Ishikawa (cell line): ENCODE measurements around the gene NECAB2.

Experiments used
- CEBPB ChIP-seq: IDR thresholded peaks from 2 replicates; pipeline ENCODE4 v1.6.1; 2012
- CREB1 ChIP-seq: IDR thresholded peaks from 2 replicates; pipeline ENCODE4 v1.6.1; 2012; ENCODE audit warnings: low read depth
- EP300 ChIP-seq: IDR thresholded peaks from 2 replicates; pipeline ENCODE4 v1.6.1; 2012; ENCODE audit warnings: borderline replicate concordance
- FOXM1 ChIP-seq: IDR thresholded peaks from 2 replicates; pipeline ENCODE4 v1.6.1; 2012; ENCODE audit warnings: low read depth, borderline replicate concordance
- MAX ChIP-seq: IDR thresholded peaks from 2 replicates; pipeline ENCODE4 v1.6.1; 2012
- RAD21 ChIP-seq: IDR thresholded peaks from 2 replicates; pipeline ENCODE4 v1.6.1; 2012; ENCODE audit warnings: low read depth
- REST ChIP-seq: IDR thresholded peaks from 2 replicates; pipeline ENCODE4 v1.6.1; 2012; ENCODE audit warnings: low read depth, mild to moderate bottlenecking
- TAF1 ChIP-seq: IDR thresholded peaks from 2 replicates; pipeline ENCODE4 v1.6.1; 2012; ENCODE audit warnings: low read depth, mild to moderate bottlenecking
- TEAD4 ChIP-seq: IDR thresholded peaks from 2 replicates; pipeline ENCODE4 v1.6.1; 2012
- YY1 ChIP-seq: IDR thresholded peaks from 2 replicates; pipeline ENCODE4 v1.6.1; 2012; ENCODE audit warnings: low read depth
- ZBTB7A ChIP-seq: IDR thresholded peaks from 2 replicates; pipeline ENCODE4 v1.6.1; 2012; ENCODE audit warnings: low read depth

DNA sequence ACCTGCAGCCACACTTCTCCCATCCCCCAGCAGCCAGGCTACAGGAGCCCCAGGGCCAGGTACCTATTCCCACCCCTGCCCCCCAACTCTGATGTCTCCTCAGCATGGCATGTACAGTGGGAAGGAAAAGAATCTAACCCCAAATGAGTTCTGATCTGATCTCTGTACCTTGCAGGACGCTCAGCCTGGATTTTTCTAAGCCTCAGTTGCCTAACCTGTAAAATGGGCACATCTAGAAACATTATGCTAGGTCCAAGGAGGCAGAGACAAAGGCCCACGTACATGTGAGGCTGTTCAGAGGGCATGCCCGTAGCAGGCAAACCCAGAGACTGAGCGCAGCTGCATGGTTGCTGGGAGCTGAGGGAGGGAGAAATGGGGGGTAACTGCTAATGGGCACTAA is 39.5 kb downstream of the NECAB2 start:
- no peak for TF ChIP-seq RAD21
- TF ChIP-seq YY1: no peak
- no peak for TF ChIP-seq ZBTB7A
- TF ChIP-seq CEBPB: no peak
- TF ChIP-seq FOXM1: no peak
- no peak for TF ChIP-seq TAF1
- no peak for TF ChIP-seq TEAD4
- no peak for TF ChIP-seq EP300
- no peak for TF ChIP-seq REST
- no peak for TF ChIP-seq MAX
- no peak for TF ChIP-seq CREB1
